Stomach (tissue), 4 donors: ENCODE data around the gene LARGE1.

Source experiments
- CTCF ChIP-seq, 7 experiments: fragments of 450-650 bp in 4 of 7; fragments of 200-600 bp in 3 of 7; sonication (generic) in 3 of 7; IDR thresholded peaks; one replicate each; pipeline ENCODE4 v1.5.1; 2016 to 2019; ENCODE audit warnings: antibody characterized with exemption in 7 of 7, control low read depth in 2 of 7, mild to moderate bottlenecking in 1 of 7
- EP300 ChIP-seq: sonication (generic); formaldehyde crosslinking; IDR thresholded peaks from one replicate; pipeline ENCODE4 v1.6.1; 2017; ENCODE audit warnings: antibody characterized with exemption
- POLR2A ChIP-seq, 4 donors: fragments of 450-650 bp; IDR thresholded peaks; one replicate each; pipeline ENCODE4 v1.6.1; 2016; ENCODE audit warnings: antibody characterized with exemption in 4 of 4, control low read depth in 2 of 4, mild to moderate bottlenecking in 1 of 4, moderate library complexity in 1 of 4

- TF ChIP-seq EP300 = no peak
- TF ChIP-seq CTCF (IDR thresholded peaks at IDR 0.05) = no peak
- TF ChIP-seq POLR2A (IDR thresholded peaks at IDR 0.05) = no peak
These were observed 20.5 kb upstream of the LARGE1 start for GRCh38 chr22:33940741-33941140.
